ENCODE data around the gene SHROOM3.

Gene SHROOM3

GRCh38 chr4:76652389-76652788 lies 217.4 kb downstream of the SHROOM3 start:
- in situ Hi-C loops (cut with HindIII; ENCODE audit: low sequenced_read_pairs) = no loop called here

GRCh38 chr4:76654084-76654483 lies 219.1 kb downstream of the SHROOM3 start:
- in situ Hi-C loops (cut with HindIII; ENCODE audit: low sequenced_read_pairs) = no loop called here

GRCh38 chr4:76654791-76655190 lies 219.8 kb downstream of the SHROOM3 start:
- in situ Hi-C loops (cut with HindIII; ENCODE audit: low sequenced_read_pairs) = no loop called here

GRCh38 chr4:76655566-76656479 lies 220.8 kb downstream of the SHROOM3 start:
- in situ Hi-C loops (cut with HindIII; ENCODE audit: low sequenced_read_pairs) = no loop called here

- in situ Hi-C loops (cut with HindIII; ENCODE audit: low sequenced_read_pairs) = no loop called here
These were observed 222.4 kb downstream of the SHROOM3 start for GRCh38 chr4:76657443-76657842.

- in situ Hi-C loops (cut with HindIII; ENCODE audit: low sequenced_read_pairs) = no loop called here
These were observed 223.4 kb downstream of the SHROOM3 start for GRCh38 chr4:76658231-76659102.

- in situ Hi-C loops (cut with HindIII; ENCODE audit: low sequenced_read_pairs) = no loop called here
These were observed 224.1 kb downstream of the SHROOM3 start for GRCh38 chr4:76659103-76659490.

- in situ Hi-C loops (cut with HindIII; ENCODE audit: low sequenced_read_pairs) = no loop called here
These were observed 228.8 kb downstream of the SHROOM3 start for GRCh38 chr4:76663824-76664223.

GRCh38 chr4:76665153-76665552 lies 230.1 kb downstream of the SHROOM3 start:
- in situ Hi-C loops (cut with HindIII; ENCODE audit: low sequenced_read_pairs) = no loop called here

- in situ Hi-C loops (cut with HindIII; ENCODE audit: low sequenced_read_pairs) = no loop called here
These were observed 230.7 kb downstream of the SHROOM3 start for GRCh38 chr4:76665721-76666120.

- in situ Hi-C loops (cut with HindIII; ENCODE audit: low sequenced_read_pairs) = no loop called here
These were observed 232.0 kb downstream of the SHROOM3 start for GRCh38 chr4:76666944-76667532.

GRCh38 chr4:76670631-76671030 lies 235.6 kb downstream of the SHROOM3 start:
- in situ Hi-C loops (cut with HindIII; ENCODE audit: low sequenced_read_pairs) = no loop called here

- in situ Hi-C loops (cut with HindIII; ENCODE audit: low sequenced_read_pairs) = no loop called here
These were observed 238.3 kb downstream of the SHROOM3 start for GRCh38 chr4:76673362-76673761.

GRCh38 chr4:76674983-76675382 lies 240.0 kb downstream of the SHROOM3 start:
- in situ Hi-C loops (cut with HindIII; ENCODE audit: low sequenced_read_pairs) = no loop called here

- in situ Hi-C loops (cut with HindIII; ENCODE audit: low sequenced_read_pairs) = no loop called here
These were observed 242.7 kb downstream of the SHROOM3 start for GRCh38 chr4:76677571-76678326.

- in situ Hi-C loops (cut with HindIII; ENCODE audit: low sequenced_read_pairs) = loop anchor here (10.0 kb wide), 1 partner anchor 135 kb away; no protein-coding TSS in a partner anchor
These were observed 244.7 kb downstream of the SHROOM3 start for GRCh38 chr4:76679691-76680090.

GRCh38 chr4:76680952-76681351 lies 245.9 kb downstream of the SHROOM3 start:
- in situ Hi-C loops (cut with HindIII; ENCODE audit: low sequenced_read_pairs) = loop anchor here (10.0 kb wide), 1 partner anchor 136 kb away; no protein-coding TSS in a partner anchor

GRCh38 chr4:76681996-76682395 lies 247.0 kb downstream of the SHROOM3 start:
- in situ Hi-C loops (cut with HindIII; ENCODE audit: low sequenced_read_pairs) = loop anchor here (10.0 kb wide), 1 partner anchor 137 kb away; no protein-coding TSS in a partner anchor

GRCh38 chr4:76683144-76683543 lies 248.1 kb downstream of the SHROOM3 start:
- in situ Hi-C loops (cut with HindIII; ENCODE audit: low sequenced_read_pairs) = loop anchor here (10.0 kb wide), 1 partner anchor 138 kb away; no protein-coding TSS in a partner anchor

- in situ Hi-C loops (cut with HindIII; ENCODE audit: low sequenced_read_pairs) = loop anchor here (10.0 kb wide), 1 partner anchor 143 kb away; no protein-coding TSS in a partner anchor
These were observed 252.9 kb downstream of the SHROOM3 start for GRCh38 chr4:76687746-76688448.
